H1 (cell line): ENCODE results near the gene CD81. TPM values are rescaled to one million over a fixed set of nuclear protein-coding genes. Genes with fewer than 3 reads are reported as not detected.

Experiments
- CTCF ChIA-PET: fragments of 300-600 bp; sonication (Branson Sonifier 250); formaldehyde crosslinking; loops from one replicate; lab custom pipeline; 2021; ENCODE audit not compliant: partially characterized antibody; lab: Charles Lee
- POLR2A ChIA-PET: fragments of 300-600 bp; sonication (Branson Sonifier 250); formaldehyde crosslinking; loops from one replicate; lab custom pipeline; 2021; ENCODE audit warnings: inconsistent platforms; ENCODE audit not compliant: partially characterized antibody; lab: Charles Lee
- DNase-seq, 2 experiments: peaks; one replicate each; pipeline versions ENCODE4 v3.0.0 to v3.0.0-alpha.2; 2010 to 2022; ENCODE audit warnings: low spot score in 2 of 2, low read depth in 1 of 2, mixed read lengths in 1 of 2
- FAIRE-seq: peaks from 2 replicates; lab custom pipeline; 2011; peaks lifted over from hg19 to GRCh38; lab: Jason Lieb, UNC
- H2AFZ ChIP-seq: 2 replicates; pipeline ENCODE4 v1.8.1; 2012; ENCODE audit warnings: low read length, inconsistent platforms
- H2AK5ac ChIP-seq: 2 replicates; pipeline ENCODE4 v1.6.1; 2013; ENCODE audit warnings: low read depth, low read length
- H2BK120ac ChIP-seq: replicated peaks from 2 replicates; pipeline ENCODE3; 2013; ENCODE audit warnings: low read depth, low read length, inconsistent platforms
- H2BK12ac ChIP-seq: 2 replicates; pipeline ENCODE4 v1.6.1; 2013; ENCODE audit warnings: low read depth, low read length
- H2BK15ac ChIP-seq: 2 replicates; pipeline ENCODE4 v1.6.1; 2013; ENCODE audit warnings: low read length
- H2BK20ac ChIP-seq: 2 replicates; pipeline ENCODE4 v1.6.1; 2013; ENCODE audit warnings: low read length
- H2BK5ac ChIP-seq: 2 replicates; pipeline ENCODE4 v1.6.1; 2013; ENCODE audit warnings: low read depth, low read length
- H3K14ac ChIP-seq: 2 replicates; pipeline ENCODE4 v1.6.1; 2013; ENCODE audit warnings: inconsistent platforms; ENCODE audit not compliant: insufficient read length
- H3K18ac ChIP-seq: 2 replicates; pipeline ENCODE4 v1.6.1; 2013; ENCODE audit warnings: low read length; ENCODE audit errors: extremely low read depth
- H3K23ac ChIP-seq: 2 replicates; pipeline ENCODE4 v1.6.1; 2013; ENCODE audit warnings: inconsistent platforms; ENCODE audit not compliant: insufficient read length
- H3K23me2 ChIP-seq: 2 replicates; pipeline ENCODE4 v1.6.1; 2013; ENCODE audit warnings: low read depth, low read length
- H3K27ac ChIP-seq: 2 replicates; pipeline ENCODE4 v1.6.1; 2011; ENCODE audit warnings: low read depth, low read length, inconsistent platforms
- H3K27me3 ChIP-seq, 4 experiments: replicated peaks in 1 of 4; 1 replicate in 1 of 4; 2 replicates in 3 of 4; pipeline versions ENCODE4 v1.6.1 to v1.8.1; 2011 to 2013; ENCODE audit warnings: low read length in 3 of 4, mild to moderate bottlenecking in 3 of 4, inconsistent platforms in 2 of 4, mixed read lengths in 2 of 4, moderate library complexity in 1 of 4; ENCODE audit not compliant: control insufficient read depth in 3 of 4, insufficient read depth in 3 of 4; ENCODE audit errors: extremely low read depth in 1 of 4
- H3K36me3 ChIP-seq, 4 experiments: 2 replicates each; pipeline versions ENCODE4 v1.6.1 to v1.8.1; 2011 to 2013; ENCODE audit warnings: mild to moderate bottlenecking in 4 of 4, low read length in 3 of 4, moderate library complexity in 2 of 4, control low read depth in 1 of 4, inconsistent platforms in 1 of 4; ENCODE audit not compliant: insufficient read depth in 4 of 4, control insufficient read depth in 2 of 4
- H3K4ac ChIP-seq: replicated peaks from 2 replicates; pipeline ENCODE3; 2013; ENCODE audit warnings: low read length, low read depth, mixed read lengths, inconsistent platforms; ENCODE audit not compliant: insufficient read length
- H3K4me1 ChIP-seq, 4 experiments: replicated peaks in 1 of 4; 1 replicate in 1 of 4; 2 replicates in 3 of 4; pipeline versions ENCODE4 v1.6.1 to v1.8.1; 2011 to 2013; ENCODE audit warnings: low read length in 3 of 4, inconsistent platforms in 2 of 4, mixed read lengths in 1 of 4; ENCODE audit not compliant: insufficient read depth in 4 of 4, control insufficient read depth in 3 of 4
- H3K4me2 ChIP-seq, 2 experiments: 2 replicates each; pipeline versions ENCODE4 v1.6.1 to v1.8.1; 2011 to 2013; ENCODE audit warnings: low read depth in 2 of 2, low read length in 2 of 2, control low read depth in 1 of 2, inconsistent platforms in 1 of 2, mild to moderate bottlenecking in 1 of 2; ENCODE audit not compliant: insufficient read depth in 1 of 2
- H3K4me3 ChIP-seq, 4 experiments: fragments of 200-600, 300-600 bp in 1 of 4; sonication (generic), shearing (Covaris generic), sonication (Bioruptor Twin) in 1 of 4; 2 replicates each; pipeline versions ENCODE4 v1.5.1 to v1.8.1; 2011 to 2016; ENCODE audit warnings: low read length in 4 of 4, low read depth in 3 of 4, control low read depth in 2 of 4, inconsistent platforms in 2 of 4, mild to moderate bottlenecking in 2 of 4, mixed read lengths in 1 of 4, moderate library complexity in 1 of 4; ENCODE audit not compliant: insufficient read depth in 2 of 4; ENCODE audit errors: extremely low read depth in 1 of 4
- H3K56ac ChIP-seq: replicated peaks from 2 replicates; pipeline ENCODE3; 2013; ENCODE audit warnings: low read depth, mild to moderate bottlenecking, mixed read lengths, low read length, inconsistent platforms; ENCODE audit not compliant: insufficient read length
- H3K79me1 ChIP-seq: 2 replicates; pipeline ENCODE4 v1.6.1; 2013; ENCODE audit warnings: low read depth, low read length, control low read depth
- H3K79me2 ChIP-seq, 2 experiments: 2 replicates each; pipeline versions ENCODE4 v1.6.1 to v1.8.1; 2012 to 2013; ENCODE audit warnings: low read length in 2 of 2, mild to moderate bottlenecking in 2 of 2, inconsistent platforms in 1 of 2; ENCODE audit not compliant: insufficient read depth in 2 of 2, control insufficient read depth in 1 of 2
- H3K9ac ChIP-seq, 4 experiments: replicated peaks in 1 of 4; 1 replicate in 1 of 4; 2 replicates in 3 of 4; pipeline versions ENCODE4 v1.6.1 to v1.8.1; 2011 to 2013; ENCODE audit warnings: low read depth in 3 of 4, low read length in 3 of 4, control low read depth in 2 of 4, mild to moderate bottlenecking in 2 of 4, moderate library complexity in 2 of 4, inconsistent platforms in 1 of 4; ENCODE audit errors: extremely low read depth in 1 of 4
- H3K9me3 ChIP-seq, 2 experiments: 2 replicates each; pipeline versions ENCODE4 v1.6.1 to v1.8.1; 2012 to 2013; ENCODE audit warnings: mild to moderate bottlenecking in 2 of 2, moderate library complexity in 2 of 2, control low read depth in 1 of 2, inconsistent platforms in 1 of 2, low read depth in 1 of 2, low read length in 1 of 2, mixed read lengths in 1 of 2; ENCODE audit not compliant: insufficient read depth in 2 of 2
- H4K20me1 ChIP-seq, 2 experiments: replicated peaks in 1 of 2; 2 replicates each; pipeline versions ENCODE3 to v1.8.1; 2011 to 2013; ENCODE audit warnings: inconsistent platforms in 2 of 2, low read length in 2 of 2, mild to moderate bottlenecking in 1 of 2; ENCODE audit not compliant: insufficient read depth in 2 of 2, control insufficient read depth in 1 of 2
- H4K5ac ChIP-seq: 2 replicates; pipeline ENCODE4 v1.6.1; 2013; ENCODE audit warnings: low read length, low read depth, mixed read lengths, inconsistent platforms; ENCODE audit not compliant: insufficient read length
- H4K8ac ChIP-seq: 2 replicates; pipeline ENCODE4 v1.8.0; 2013; ENCODE audit warnings: mild to moderate bottlenecking, moderate library complexity, low read length, inconsistent platforms; ENCODE audit not compliant: insufficient read depth; ENCODE audit errors: extremely low read depth
- H4K91ac ChIP-seq: replicated peaks from 2 replicates; pipeline ENCODE3; 2013; ENCODE audit warnings: low read length, mixed read lengths, inconsistent platforms; ENCODE audit not compliant: insufficient read length
- ATF2 ChIP-seq: IDR thresholded peaks from 2 replicates; pipeline ENCODE4 v1.6.1; 2012; ENCODE audit warnings: low read length, inconsistent platforms
- CTBP2 ChIP-seq: IDR thresholded peaks from 2 replicates; pipeline ENCODE4 v1.7.0; 2011; ENCODE audit warnings: borderline replicate concordance, mild to moderate bottlenecking, moderate library complexity, mixed read lengths, low read length; ENCODE audit not compliant: insufficient read depth, insufficient read length
- EGR1 ChIP-seq: IDR thresholded peaks from 2 replicates; pipeline ENCODE4 v1.6.1; 2011; ENCODE audit warnings: low read depth, low read length, borderline replicate concordance
- EZH2 ChIP-seq: fragments of 200-600 bp; sonication (generic); IDR thresholded peaks from 2 replicates; pipeline ENCODE4 v1.7.1; 2012; ENCODE audit warnings: low read depth, mild to moderate bottlenecking, moderate library complexity, low read length, inconsistent platforms; ENCODE audit not compliant: severe bottlenecking
- KDM1A ChIP-seq: fragments of 200-600, 300-600 bp; sonication (generic); IDR thresholded peaks from 2 replicates; pipeline ENCODE4 v1.7.1; 2016; ENCODE audit warnings: mild to moderate bottlenecking, low read length, borderline replicate concordance
- KDM5A ChIP-seq: fragments of 200-600 bp; IDR thresholded peaks from 2 replicates; pipeline ENCODE4 v1.7.1; 2012; ENCODE audit warnings: mild to moderate bottlenecking, low read length, inconsistent platforms, mixed read lengths
- POLR2A ChIP-seq, 2 experiments: IDR thresholded peaks; 1 replicate in 1 of 2; 2 replicates in 1 of 2; pipeline ENCODE4 v1.6.1; 2011; ENCODE audit warnings: low read depth in 2 of 2, low read length in 2 of 2, mild to moderate bottlenecking in 2 of 2; ENCODE audit errors: control extremely low read depth in 1 of 2
- RAD21 ChIP-seq, 2 experiments: IDR thresholded peaks in 1 of 2; conservative IDR thresholded peaks in 1 of 2; 2 replicates each; pipeline ENCODE4 v1.6.1; 2011; ENCODE audit warnings: low read depth in 2 of 2, low read length in 2 of 2, improper control_type of control experiment in 1 of 2, inconsistent platforms in 1 of 2, mild to moderate bottlenecking in 1 of 2, moderate library complexity in 1 of 2
- SIRT6 ChIP-seq: IDR thresholded peaks from one replicate; pipeline ENCODE4 v1.7.1; 2012; ENCODE audit warnings: low read length, inconsistent platforms
- SIX5 ChIP-seq: IDR thresholded peaks from 2 replicates; pipeline ENCODE4 v1.6.1; 2011; ENCODE audit warnings: mild to moderate bottlenecking, low read depth, low read length
- SP1 ChIP-seq: IDR thresholded peaks from 2 replicates; pipeline ENCODE4 v1.6.1; 2011; ENCODE audit warnings: low read depth, low read length
- ZNF274 ChIP-seq: IDR thresholded peaks from 2 replicates; pipeline ENCODE4 v1.7.0; 2012; ENCODE audit warnings: low read length, borderline replicate concordance; ENCODE audit errors: extremely low read depth
- WGBS, 2 experiments: shearing (Covaris generic) in 1 of 2; methylation state at CpG; one replicate each; pipeline versions ENCODE4 v1.1.6 to v1.1.7; 2013 to 2015; ENCODE audit warnings: low lambda C conversion rate in 2 of 2, mixed read lengths in 2 of 2, inconsistent platforms in 1 of 2, low coverage in 1 of 2, missing lambda C conversion rate in 1 of 2; ENCODE audit not compliant: insufficient replicate concordance in 2 of 2, insufficient coverage in 1 of 2, insufficient read length in 1 of 2; ENCODE audit errors: extremely low coverage in 1 of 2, missing lambda C conversion rate in 1 of 2; 5-methylcytosine and 5-hydroxymethylcytosine counted together
- polyA plus RNA-seq, 7 experiments: library from polyadenylated mRNA; depleted of rRNA in 3 of 7; stranded (reverse) in 5 of 7; unstranded in 2 of 7; fragments of >200 nt in 5 of 7; fragments of 200-250 nt in 2 of 7; gene quantifications; 1 replicate in 5 of 7; 2 replicates in 1 of 7; 4 replicates in 1 of 7; pipeline versions ENCODE4 v1.2.1 to v1.2.3, GENCODE V29; 2011 to 2013; ENCODE audit warnings: missing spikeins in 2 of 7, mixed read lengths in 2 of 7
- total RNA-seq: library from RNA; stranded (reverse); fragmentation: NEBNext Ultra II Directional; extraction: Animal tissue kit (Norgen Biotek cat#: 25700); gene quantifications from 2 replicates; pipeline ENCODE4 v1.2.1, GENCODE V29; 2021

CD81 gene
- total and polyA plus RNA-seq, 2 of the 8 experiments (the other 6 are each of a cell fraction or from before 2014, with no cell fraction given), result 238 to 309 TPM

- no peak overlapping the region for H2AFZ ChIP-seq
- DNase-seq (no peak), FAIRE-seq (no peak)
- no peak overlapping the region for H2BK15ac ChIP-seq
- H4K5ac ChIP-seq, result no peak overlapping the region
- peaks cover 23% of the 10 kb centered on the region for H3K79me1 ChIP-seq
- WGBS, 2 experiments, result 87% methylated on average over 12 of the region's 13 CpGs; no CpG with 5 or more reads in 1 of the 2 experiments
- ChIA-PET POLR2A (interaction anchor here (0.6 to 1.0 kb wide), 2 partner anchors 10 to 19 kb away, joined by 3 read pairs; no protein-coding TSS in a partner anchor), CTCF (no interaction called here)
- 0 out of 2 replicates have a peak overlapping the region, but pooled peaks have one; percentile 53 for H2AK5ac ChIP-seq
- no peak overlapping the region; the same call in 1 of the 2 replicates for H4K8ac ChIP-seq
- peaks cover 11% of the 10 kb centered on the region; the same call in 1 of the 2 replicates for H3K23me2 ChIP-seq
- H3K27ac ChIP-seq, result no peak overlapping the region
- H2BK20ac ChIP-seq, result no peak overlapping the region
- no peaks in the 10 kb centered on the region for H3K9me3 ChIP-seq
- H3K14ac ChIP-seq, result no peak overlapping the region
- H2BK5ac ChIP-seq, result no peak overlapping the region
- no peak overlapping the region for H3K4me2 ChIP-seq
- H3K18ac ChIP-seq, result no peak overlapping the region
- peaks cover 0 to 19% (median 8%) of the 10 kb centered on the region in 4 experiments; a peak in 6 of 7 replicates for H3K4me1 ChIP-seq
- no peak overlapping the region for H3K4ac ChIP-seq
- H4K20me1 ChIP-seq, result peaks cover 34 to 60% of the 10 kb centered on the region in 2 experiments
- H3K56ac ChIP-seq, result no peak overlapping the region
- H4K91ac ChIP-seq, result no peak overlapping the region
- H3K4me3 ChIP-seq, result no peak overlapping the region
- H3K36me3 ChIP-seq, result 0 out of 8 replicates have a peak, but pooled peaks cover 0 to 3% (median 0%) of the 10 kb centered on the region in 4 experiments
- H3K23ac ChIP-seq, result no peak overlapping the region
- H3K9ac ChIP-seq, result no peak overlapping the region
- peaks cover 23 to 70% of the 10 kb centered on the region in 2 experiments; a peak in 3 of 4 replicates for H3K79me2 ChIP-seq
- no peak overlapping the region for H2BK120ac ChIP-seq
- H2BK12ac ChIP-seq, result no peak overlapping the region
- H3K27me3 ChIP-seq, result peaks cover 0 to 2% (median 0%) of the 10 kb centered on the region in 4 experiments; a peak in 1 of 7 replicates
- TF ChIP-seq ZNF274, result no peak
- no peak for TF ChIP-seq KDM1A
- no peak for TF ChIP-seq KDM5A
- no peak for TF ChIP-seq EZH2
- no peak for TF ChIP-seq SP1
- TF ChIP-seq EGR1, result no peak
- TF ChIP-seq SIX5, result no peak
- TF ChIP-seq POLR2A (IDR thresholded peaks at IDR 0.05; ENCODE audit: control extremely low read depth in 1 of 2, low read depth in 2 of 2, low read length in 2 of 2), result no peak; a peak in 1 of 3 replicates
- TF ChIP-seq SIRT6, result no peak
- TF ChIP-seq RAD21 (IDR thresholded peaks at IDR 0.05 in 1 of 2, conservative IDR thresholded peaks at IDR 0.05 in 1 of 2; ENCODE audit: low read depth in 2 of 2, low read length in 2 of 2), result no peak
- no peak for TF ChIP-seq CTBP2
- no peak for TF ChIP-seq ATF2
These were observed 3.3 kb downstream of the CD81 start for GRCh38 chr11:2380396-2380795.
